Measurements from ENCODE around the gene ADH5.
A peak's percentile ranks its signal among the peaks of the same experiment; 100 is the strongest.
"Not testable (repeated sequence)": the region's sequence is repeated elsewhere in the genome, so short reads cannot be mapped to it uniquely, and the experiment has no call there.

Gene ADH5

DNA sequence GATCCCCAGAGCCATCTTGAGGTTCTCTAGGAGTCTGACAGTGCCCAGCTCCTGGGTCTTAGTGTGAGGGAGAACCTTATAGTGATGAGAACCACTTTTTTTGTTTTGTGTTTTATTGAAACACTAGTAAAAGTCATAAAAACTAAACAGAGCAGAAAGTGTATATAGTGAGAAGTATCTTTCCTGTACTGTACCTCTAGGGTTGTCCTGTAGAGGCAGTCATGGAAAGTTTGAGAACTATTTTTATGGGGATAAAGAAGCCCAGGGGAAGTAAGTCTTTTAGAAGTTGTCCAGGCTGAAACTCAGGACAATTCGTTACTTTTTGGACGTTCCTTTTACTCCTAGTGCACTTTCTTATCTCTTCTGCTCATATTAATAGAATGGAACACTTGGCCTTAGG lies 40.9 kb downstream of the ADH5 start:
- no peak overlapping the region for H3K4me3 ChIP-seq (ENCODE audit: low read length)
- H3K9me3 ChIP-seq (ENCODE audit: low read length) = peaks cover 9% of the 10 kb centered on the region
- no peaks in the 10 kb centered on the region for H3K4me1 ChIP-seq (ENCODE audit: insufficient read depth, low read length)
- no peaks in the 10 kb centered on the region for H3K27me3 ChIP-seq (ENCODE audit: insufficient read depth, low read length)
- H3K36me3 ChIP-seq (ENCODE audit: insufficient read depth, low read length) = peaks cover 66% of the 10 kb centered on the region
- H2AFZ ChIP-seq (ENCODE audit: low read depth, low read length) = no peak overlapping the region

DNA sequence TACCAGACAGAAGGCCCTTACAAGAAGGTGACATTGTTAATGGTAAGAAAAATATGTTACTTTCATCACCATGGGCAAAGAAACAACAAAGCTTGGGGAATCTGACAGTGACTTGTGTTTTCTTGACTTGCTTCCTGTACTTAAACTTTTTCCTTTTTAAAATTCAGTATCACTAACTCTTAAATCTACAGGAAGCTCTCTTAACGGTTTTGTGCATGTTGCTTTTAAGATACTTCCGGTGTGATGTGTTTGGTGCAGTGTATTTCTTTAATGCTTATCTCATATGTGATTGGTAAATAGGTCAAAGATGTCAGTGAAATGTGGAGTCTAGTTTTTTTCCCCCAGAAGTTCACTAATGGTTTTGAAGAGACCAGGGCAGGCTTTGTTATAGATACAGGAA lies 45.2 kb downstream of the ADH5 start:
- Histone ChIP-seq H3K9me3 (ENCODE audit: low read length) (no peaks in the 10 kb centered on the region), H2AFZ (ENCODE audit: low read depth, low read length) (no peak overlapping the region), H3K36me3 (ENCODE audit: insufficient read depth, low read length) (peaks cover 43% of the 10 kb centered on the region), H3K27me3 (ENCODE audit: insufficient read depth, low read length) (no peaks in the 10 kb centered on the region), H3K4me1 (ENCODE audit: insufficient read depth, low read length) (no peaks in the 10 kb centered on the region), H3K4me3 (ENCODE audit: low read length) (no peak overlapping the region)

DNA sequence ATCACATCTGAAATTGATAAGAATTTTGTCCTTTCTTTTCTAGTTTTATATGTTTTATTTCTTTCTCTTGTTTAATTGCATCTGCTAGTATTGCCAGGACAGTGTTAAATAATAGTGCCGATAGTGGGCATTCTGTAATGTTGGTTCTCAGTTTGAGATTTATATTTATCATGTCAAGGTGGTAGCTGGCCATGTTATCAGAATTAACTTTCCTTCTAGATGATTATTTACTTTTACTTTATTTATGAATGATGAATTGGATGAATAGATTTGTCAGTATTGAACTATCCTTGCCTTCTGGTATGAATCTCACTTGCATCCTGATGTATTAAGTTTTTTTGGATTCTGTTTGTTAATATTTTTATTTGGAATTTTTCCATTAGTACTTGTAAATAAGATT lies 50.4 kb downstream of the ADH5 start:
- H3K4me3 ChIP-seq (ENCODE audit: low read length) = no peak overlapping the region
- no peaks in the 10 kb centered on the region for H3K4me1 ChIP-seq (ENCODE audit: insufficient read depth, low read length)
- H3K36me3 ChIP-seq (ENCODE audit: insufficient read depth, low read length) = peaks cover 27% of the 10 kb centered on the region
- H2AFZ ChIP-seq (ENCODE audit: low read depth, low read length) = no peak overlapping the region
- no peaks in the 10 kb centered on the region for H3K27me3 ChIP-seq (ENCODE audit: insufficient read depth, low read length)
- H3K9me3 ChIP-seq (ENCODE audit: low read length) = peaks cover 2% of the 10 kb centered on the region

DNA sequence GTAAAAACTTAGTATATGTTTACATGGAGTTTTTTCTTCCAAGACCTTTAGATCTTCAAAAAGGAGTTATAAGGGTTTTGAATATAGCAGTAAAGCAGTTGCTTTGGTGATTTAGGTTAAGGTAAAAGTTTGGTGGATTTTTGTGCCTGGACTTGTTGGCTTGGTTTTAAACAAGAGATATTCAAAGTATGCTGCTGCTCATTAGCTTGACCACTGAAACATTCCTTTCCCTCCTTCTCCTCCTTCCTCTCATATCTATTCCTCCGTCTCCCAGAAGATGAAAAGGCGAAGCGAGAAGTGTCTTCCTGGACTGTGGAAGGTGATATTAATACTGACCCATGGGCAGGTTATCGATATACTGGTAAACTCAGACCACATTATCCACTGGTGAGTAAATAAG lies 54.6 kb downstream of the ADH5 start:
- no peaks in the 10 kb centered on the region for H3K4me1 ChIP-seq (ENCODE audit: insufficient read depth, low read length)
- peaks cover 10% of the 10 kb centered on the region for H3K36me3 ChIP-seq (ENCODE audit: insufficient read depth, low read length)
- H3K9me3 ChIP-seq (ENCODE audit: low read length) = peaks cover 2% of the 10 kb centered on the region
- H3K27me3 ChIP-seq (ENCODE audit: insufficient read depth, low read length) = no peaks in the 10 kb centered on the region
- H2AFZ ChIP-seq (ENCODE audit: low read depth, low read length) = no peak overlapping the region
- H3K4me3 ChIP-seq (ENCODE audit: low read length) = no peak overlapping the region

DNA sequence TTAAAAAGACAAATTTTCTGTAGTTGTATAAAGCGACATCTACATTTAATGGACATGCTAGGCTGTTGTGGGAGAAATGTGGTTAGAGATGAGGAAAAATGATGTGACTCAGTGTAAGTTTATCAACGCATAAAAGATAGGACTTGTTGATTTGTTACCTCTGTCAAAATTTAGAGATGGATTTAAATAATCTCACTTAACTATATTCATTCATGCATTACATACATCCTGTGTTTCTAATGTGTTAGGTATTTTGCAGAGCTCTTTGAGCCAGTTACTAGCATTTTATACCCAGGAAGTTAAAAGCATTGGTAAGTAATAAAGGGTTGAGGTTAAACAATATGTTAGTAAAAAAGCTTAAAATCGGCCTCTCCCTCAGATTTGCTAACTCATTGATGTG lies 58.7 kb downstream of the ADH5 start:
- H3K4me1 ChIP-seq (ENCODE audit: insufficient read depth, low read length) = no peaks in the 10 kb centered on the region
- no peaks in the 10 kb centered on the region for H3K27me3 ChIP-seq (ENCODE audit: insufficient read depth, low read length)
- no peak overlapping the region for H3K4me3 ChIP-seq (ENCODE audit: low read length)
- no peak overlapping the region for H2AFZ ChIP-seq (ENCODE audit: low read depth, low read length)
- peaks cover 6% of the 10 kb centered on the region for H3K36me3 ChIP-seq (ENCODE audit: insufficient read depth, low read length)
- H3K9me3 ChIP-seq (ENCODE audit: low read length) = no peaks in the 10 kb centered on the region

DNA sequence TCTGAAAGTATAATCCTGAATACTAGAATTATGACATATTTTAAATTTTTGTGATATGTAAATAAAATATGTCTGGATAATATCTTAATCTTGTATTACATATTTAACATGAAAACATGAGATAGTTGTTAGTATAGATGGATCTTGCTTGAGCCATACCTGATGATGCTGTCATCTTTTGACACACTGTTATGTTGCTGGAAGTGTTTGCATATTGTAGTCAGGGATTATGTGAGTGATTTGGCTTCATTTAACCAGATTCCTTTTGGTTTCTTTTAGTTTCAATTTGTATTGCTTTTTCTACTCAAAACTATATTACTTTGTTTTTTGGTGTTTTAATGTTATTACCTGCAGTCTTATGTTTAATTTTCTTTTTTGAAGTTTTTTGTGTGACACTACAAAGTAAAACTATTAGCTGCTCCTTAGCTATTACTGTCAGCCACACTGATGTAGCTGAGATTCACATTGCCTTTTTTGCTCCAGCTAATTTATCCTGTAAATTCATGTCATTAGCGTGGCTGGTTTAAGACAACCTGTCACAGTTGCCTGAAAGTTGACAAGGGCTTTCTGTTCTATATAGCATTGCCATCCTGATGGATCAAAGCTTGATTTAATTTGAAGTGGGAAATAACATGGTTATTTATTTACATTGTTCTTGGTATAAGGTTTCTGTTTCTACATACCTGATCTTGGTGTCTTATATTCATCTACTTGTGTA lies 59.4 kb downstream of the ADH5 start:
- Histone ChIP-seq H3K27me3 (ENCODE audit: insufficient read depth, low read length) (no peaks in the 10 kb centered on the region), H3K9me3 (ENCODE audit: low read length) (no peaks in the 10 kb centered on the region), H3K4me1 (ENCODE audit: insufficient read depth, low read length) (no peaks in the 10 kb centered on the region), H2AFZ (ENCODE audit: low read depth, low read length) (no peak overlapping the region), H3K4me3 (ENCODE audit: low read length) (no peak overlapping the region), H3K36me3 (ENCODE audit: insufficient read depth, low read length) (peaks cover 3% of the 10 kb centered on the region)

DNA sequence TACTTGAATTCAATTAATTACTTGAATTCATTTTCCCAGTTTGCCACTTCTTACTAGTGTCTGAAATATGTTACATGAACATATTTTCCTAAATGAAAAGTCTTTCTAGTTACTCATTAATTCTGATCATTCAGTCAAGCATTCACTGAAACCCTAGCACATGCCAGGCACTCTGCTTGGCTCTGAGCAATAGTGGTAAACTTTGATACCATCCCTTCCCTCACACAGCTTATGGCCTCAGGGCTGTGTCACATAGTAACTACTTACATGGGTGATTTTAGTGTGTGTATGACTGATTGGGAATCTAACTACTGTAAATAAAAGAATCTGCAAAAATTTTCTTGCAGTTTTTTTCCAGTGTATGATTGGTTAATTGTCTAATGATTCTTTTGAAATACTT lies 60.4 kb downstream of the ADH5 start:
- Histone ChIP-seq H3K27me3 (ENCODE audit: insufficient read depth, low read length) (no peaks in the 10 kb centered on the region), H3K36me3 (ENCODE audit: insufficient read depth, low read length) (peaks cover 1% of the 10 kb centered on the region), H3K4me3 (ENCODE audit: low read length) (no peak overlapping the region), H3K9me3 (ENCODE audit: low read length) (no peaks in the 10 kb centered on the region), H2AFZ (ENCODE audit: low read depth, low read length) (no peak overlapping the region), H3K4me1 (ENCODE audit: insufficient read depth, low read length) (no peaks in the 10 kb centered on the region)

DNA sequence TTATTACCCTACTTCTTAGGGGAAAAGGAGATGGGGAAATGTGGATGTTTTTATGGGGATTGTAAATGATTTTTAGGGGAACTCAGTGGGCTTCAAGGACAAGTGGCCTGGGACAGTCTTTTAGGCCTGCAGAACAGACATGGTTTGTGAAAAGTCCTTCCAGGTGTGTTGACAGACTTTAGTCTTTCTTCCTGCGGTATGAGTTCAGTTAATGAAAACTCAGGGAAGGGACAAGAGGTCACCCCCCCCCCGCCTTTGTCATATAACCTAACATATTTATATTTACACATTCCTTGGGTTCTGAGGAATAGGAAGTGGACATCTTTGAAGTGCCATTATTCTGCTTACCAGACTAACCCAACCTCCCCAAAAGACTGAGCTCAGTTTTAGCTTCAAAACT lies 61.3 kb downstream of the ADH5 start:
- H2AFZ ChIP-seq (ENCODE audit: low read depth, low read length) = no peak overlapping the region
- H3K36me3 ChIP-seq (ENCODE audit: insufficient read depth, low read length) = peaks cover 1% of the 10 kb centered on the region
- H3K27me3 ChIP-seq (ENCODE audit: insufficient read depth, low read length) = no peaks in the 10 kb centered on the region
- H3K4me1 ChIP-seq (ENCODE audit: insufficient read depth, low read length) = no peaks in the 10 kb centered on the region
- no peak overlapping the region for H3K4me3 ChIP-seq (ENCODE audit: low read length)
- H3K9me3 ChIP-seq (ENCODE audit: low read length) = peaks cover 7% of the 10 kb centered on the region

DNA sequence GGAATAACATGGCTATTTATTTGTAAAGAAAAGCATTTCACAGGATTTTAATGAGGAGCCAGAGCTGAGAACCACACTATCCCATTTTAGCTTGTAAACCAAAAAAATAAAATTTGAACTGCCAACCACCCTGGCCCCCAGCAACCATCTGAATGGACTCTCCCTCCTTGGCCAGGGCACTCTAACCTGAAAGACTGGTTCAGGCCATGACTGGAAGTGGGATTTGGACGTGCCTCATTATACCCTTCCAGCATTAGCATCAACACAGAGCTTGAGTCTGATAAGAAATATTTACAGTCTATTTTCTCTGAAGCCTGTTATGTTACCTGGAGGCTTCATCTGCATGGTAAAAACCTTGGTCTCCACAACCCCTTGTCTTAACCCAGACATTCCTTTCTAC lies 63.1 kb downstream of the ADH5 start:
- H2AFZ ChIP-seq (ENCODE audit: low read depth, low read length) = no peak overlapping the region
- H3K9me3 ChIP-seq (ENCODE audit: low read length) = peaks cover 17% of the 10 kb centered on the region
- H3K27me3 ChIP-seq (ENCODE audit: insufficient read depth, low read length) = no peaks in the 10 kb centered on the region
- H3K4me3 ChIP-seq (ENCODE audit: low read length) = no peak overlapping the region
- no peaks in the 10 kb centered on the region for H3K4me1 ChIP-seq (ENCODE audit: insufficient read depth, low read length)
- H3K36me3 ChIP-seq (ENCODE audit: insufficient read depth, low read length) = peaks cover 2% of the 10 kb centered on the region

DNA sequence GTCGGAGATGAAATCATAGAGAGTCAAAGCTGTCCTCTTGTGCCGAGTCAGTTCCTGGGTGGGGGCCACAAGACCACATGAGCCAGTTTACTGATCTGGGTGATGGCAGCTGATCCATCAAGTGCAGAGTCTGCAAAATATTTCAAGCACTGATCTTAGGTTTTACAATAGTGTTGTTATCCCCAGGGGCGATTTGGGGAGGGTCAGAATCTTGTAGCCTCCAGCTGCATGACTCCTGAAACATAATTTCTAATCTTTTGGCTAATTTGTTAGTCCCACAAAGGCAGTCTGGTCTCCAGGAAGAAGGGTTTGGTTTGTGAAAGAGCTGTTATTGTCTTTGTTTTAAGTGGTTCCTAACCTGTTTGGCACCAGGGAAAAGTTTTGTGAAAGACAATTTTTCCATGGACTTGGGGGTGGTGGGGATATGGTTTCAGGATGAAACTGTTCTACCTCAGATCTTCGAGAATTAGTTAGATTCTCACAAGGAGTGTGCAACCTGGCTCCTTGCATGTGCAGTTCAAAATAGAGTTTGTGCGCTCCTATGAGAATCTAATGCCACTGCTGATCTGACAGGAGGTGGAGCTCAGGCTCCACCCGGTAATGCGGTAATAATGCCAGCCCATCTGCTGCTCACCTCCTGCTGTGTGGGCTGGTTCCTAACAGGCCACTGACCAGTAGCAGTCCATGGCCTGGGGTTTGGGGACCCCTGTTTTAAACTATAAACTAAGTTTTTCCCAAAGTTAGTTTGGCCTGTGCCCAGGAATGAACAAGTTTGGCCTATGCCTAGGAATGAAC lies 63.9 kb downstream of the ADH5 start:
- peaks cover 19% of the 10 kb centered on the region for H3K9me3 ChIP-seq (ENCODE audit: low read length)
- H3K36me3 ChIP-seq (ENCODE audit: insufficient read depth, low read length) = peaks cover 2% of the 10 kb centered on the region
- H2AFZ ChIP-seq (ENCODE audit: low read depth, low read length) = no peak overlapping the region
- no peaks in the 10 kb centered on the region for H3K4me1 ChIP-seq (ENCODE audit: insufficient read depth, low read length)
- H3K27me3 ChIP-seq (ENCODE audit: insufficient read depth, low read length) = no peaks in the 10 kb centered on the region
- H3K4me3 ChIP-seq (ENCODE audit: low read length) = no peak overlapping the region

DNA sequence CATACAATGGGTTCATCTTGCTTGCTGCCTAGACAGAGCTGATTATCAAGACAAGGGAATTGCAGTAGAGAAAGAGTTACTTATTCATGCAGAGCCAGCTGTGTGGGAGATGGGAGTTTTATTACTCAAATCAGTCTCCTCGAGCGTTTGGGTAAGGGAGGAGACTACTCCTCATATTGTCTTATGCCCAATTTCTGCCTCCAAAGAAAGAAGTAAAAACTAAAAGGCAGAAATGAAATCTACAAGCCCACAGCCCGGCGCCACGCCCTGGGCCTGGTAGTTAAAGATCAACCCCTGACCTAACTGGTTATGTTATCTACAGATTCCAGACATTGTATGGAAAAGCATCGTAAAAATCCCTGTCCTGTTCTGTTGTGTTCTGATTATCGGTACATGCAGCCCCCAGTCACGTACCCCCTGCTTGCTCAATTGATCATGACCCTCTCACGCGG lies 64.8 kb downstream of the ADH5 start:
- not testable (repeated sequence) for H3K4me3 ChIP-seq (ENCODE audit: low read length); H3K4me1 ChIP-seq (ENCODE audit: insufficient read depth, low read length); H3K27me3 ChIP-seq (ENCODE audit: insufficient read depth, low read length); H2AFZ ChIP-seq (ENCODE audit: low read depth, low read length); H3K36me3 ChIP-seq (ENCODE audit: insufficient read depth, low read length)
- H3K9me3 ChIP-seq (ENCODE audit: low read length) = peaks cover 19% of the 10 kb centered on the region

DNA sequence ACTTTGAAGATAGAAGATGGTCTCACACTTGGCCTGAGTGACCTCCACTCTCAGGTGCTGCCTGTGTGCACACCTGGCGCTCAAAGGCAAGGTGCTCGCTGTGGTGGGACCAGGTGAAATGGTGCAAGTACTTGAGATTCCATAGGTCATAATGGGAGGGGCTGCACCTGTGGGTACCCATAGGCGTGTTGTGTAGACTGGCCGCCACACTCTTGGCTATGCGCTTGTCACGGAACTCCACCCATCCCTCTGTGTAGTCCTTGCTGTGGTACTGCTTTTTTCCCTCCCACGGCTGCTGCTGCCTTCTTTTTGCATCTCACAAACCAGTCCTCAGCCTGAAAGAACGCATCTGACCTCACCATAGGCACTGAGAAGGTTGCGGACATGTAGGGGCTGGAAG lies 66.0 kb downstream of the ADH5 start:
- H3K9me3 ChIP-seq (ENCODE audit: low read length) = peaks cover 21% of the 10 kb centered on the region
- no peaks in the 10 kb centered on the region for H3K4me1 ChIP-seq (ENCODE audit: insufficient read depth, low read length)
- H2AFZ ChIP-seq (ENCODE audit: low read depth, low read length) = no peak overlapping the region
- H3K4me3 ChIP-seq (ENCODE audit: low read length) = peak overlapping the region; percentile 22
- H3K36me3 ChIP-seq (ENCODE audit: insufficient read depth, low read length) = peaks cover 2% of the 10 kb centered on the region
- no peaks in the 10 kb centered on the region for H3K27me3 ChIP-seq (ENCODE audit: insufficient read depth, low read length)

DNA sequence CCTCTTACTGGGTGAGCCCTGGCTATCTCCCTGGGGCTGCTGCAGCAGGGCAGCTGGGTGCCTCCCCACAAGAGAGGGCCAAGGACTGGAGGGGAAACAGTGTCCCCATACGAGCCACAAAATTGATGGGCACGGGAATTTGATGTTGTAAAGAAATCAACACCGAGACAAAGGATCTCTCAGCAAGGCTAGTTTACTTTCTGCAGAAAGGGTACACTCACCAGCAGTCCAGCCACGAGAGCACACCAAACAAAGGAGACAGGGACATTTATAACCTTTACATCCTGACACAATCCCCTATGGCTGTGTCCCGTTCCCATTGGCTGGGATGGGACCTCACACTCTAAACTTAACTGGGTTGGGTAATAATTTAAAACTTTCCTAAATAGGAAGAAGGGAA lies 67.2 kb downstream of the ADH5 start:
- Histone ChIP-seq H3K4me1 (ENCODE audit: insufficient read depth, low read length) (no peaks in the 10 kb centered on the region), H3K4me3 (ENCODE audit: low read length) (no peak overlapping the region), H3K27me3 (ENCODE audit: insufficient read depth, low read length) (no peaks in the 10 kb centered on the region), H2AFZ (ENCODE audit: low read depth, low read length) (no peak overlapping the region), H3K36me3 (ENCODE audit: insufficient read depth, low read length) (peaks cover 2% of the 10 kb centered on the region), H3K9me3 (ENCODE audit: low read length) (peaks cover 21% of the 10 kb centered on the region)
